ENCODE data around the gene DNAJB12.
A peak's percentile ranks its signal among the peaks of the same experiment; 100 is the strongest.
"Not testable (repeated sequence)": the region's sequence is repeated elsewhere in the genome, so short reads cannot be mapped to it uniquely, and the experiment has no call there.

Gene DNAJB12

GRCh38 chr10:72330069-72330426 is 24.7 kb downstream of the DNAJB12 start:
- DNase-seq, result no peak

- no peak for DNase-seq
Observed at GRCh38 chr10:72329290-72330068, 25.2 kb downstream of the DNAJB12 start.

- no peak for DNase-seq
Observed at GRCh38 chr10:72328829-72329204, 25.9 kb downstream of the DNAJB12 start.

GRCh38 chr10:72328045-72328828 is 26.5 kb downstream of the DNAJB12 start:
- DNase-seq, result no peak

GRCh38 chr10:72326665-72327603 is 27.8 kb downstream of the DNAJB12 start:
- peak; percentile 81 for DNase-seq

GRCh38 chr10:72325243-72326175 is 29.2 kb downstream of the DNAJB12 start:
- not testable (repeated sequence) for DNase-seq

GRCh38 chr10:72323771-72324191 is 30.9 kb downstream of the DNAJB12 start:
- no peak for DNase-seq

GRCh38 chr10:72323108-72323749 is 31.5 kb downstream of the DNAJB12 start:
- DNase-seq, result no peak

GRCh38 chr10:72322280-72323058 is 32.2 kb downstream of the DNAJB12 start:
- DNase-seq, result peak; percentile 69

GRCh38 chr10:72322030-72322279 is 32.8 kb downstream of the DNAJB12 start:
- DNase-seq, result peak; percentile 55

- no peak for DNase-seq
Observed at GRCh38 chr10:72321248-72322029, 33.3 kb downstream of the DNAJB12 start.

GRCh38 chr10:72320676-72321247 is 34.0 kb downstream of the DNAJB12 start:
- DNase-seq, result peak; percentile 85

- peak; percentile 90 for DNase-seq
Observed at GRCh38 chr10:72319416-72320254, 35.1 kb downstream of the DNAJB12 start.

- no peak for DNase-seq
Observed at GRCh38 chr10:72318418-72319262, 36.1 kb downstream of the DNAJB12 start.

GRCh38 chr10:72316748-72317435 is 37.8 kb downstream of the DNAJB12 start:
- peak; percentile 57 for DNase-seq

- DNase-seq, result no peak
Observed at GRCh38 chr10:72316386-72316700, 38.4 kb downstream of the DNAJB12 start.

Measured in CD4-positive, alpha-beta T cell treated with Interleukin-15 for 1 hour (primary cell).